EH (cell line): Measurements from ENCODE around the gene ERICH6.

Experiments
- DNase-seq: peaks from one replicate; pipeline ENCODE4 v3.0.0-alpha.2; 2015; ENCODE audit warnings: low read depth

ERICH6 gene

DNA sequence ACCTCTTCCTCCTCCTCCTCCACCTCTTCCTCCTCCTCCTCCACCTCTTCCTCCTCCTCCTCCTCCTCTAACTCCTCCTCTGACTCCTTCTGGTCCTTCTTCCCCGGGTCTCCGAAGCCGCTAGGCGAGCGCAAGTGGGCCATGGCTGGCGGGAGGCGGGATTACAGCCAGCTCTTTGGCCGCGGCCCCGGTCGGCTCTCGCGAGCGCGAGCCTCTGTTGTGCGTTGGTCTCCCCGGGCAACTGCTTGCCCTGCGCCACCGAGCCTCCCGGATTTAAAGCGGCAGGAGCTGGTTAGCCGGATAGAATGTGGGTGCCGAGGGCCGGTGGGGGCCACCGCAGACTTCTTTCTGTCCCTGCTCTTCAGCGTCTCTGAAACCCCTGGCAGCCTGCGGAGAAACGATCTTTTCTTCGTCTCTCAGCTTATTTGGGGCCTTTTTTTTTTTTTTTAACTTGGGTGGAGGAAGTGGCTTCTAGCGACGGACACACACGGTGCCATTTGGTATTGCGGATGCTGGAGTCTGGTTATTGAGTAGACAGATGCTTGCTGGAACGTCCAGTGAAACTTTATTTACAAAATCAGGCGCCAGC is at the start of gene ERICH6:
TSS of gene ERICH6 (minus strand) at position 165 of the 589 bp plus-strand sequence. CDS start at position 143, 22 bp downstream.
- peak; percentile 92 for DNase-seq

DNA sequence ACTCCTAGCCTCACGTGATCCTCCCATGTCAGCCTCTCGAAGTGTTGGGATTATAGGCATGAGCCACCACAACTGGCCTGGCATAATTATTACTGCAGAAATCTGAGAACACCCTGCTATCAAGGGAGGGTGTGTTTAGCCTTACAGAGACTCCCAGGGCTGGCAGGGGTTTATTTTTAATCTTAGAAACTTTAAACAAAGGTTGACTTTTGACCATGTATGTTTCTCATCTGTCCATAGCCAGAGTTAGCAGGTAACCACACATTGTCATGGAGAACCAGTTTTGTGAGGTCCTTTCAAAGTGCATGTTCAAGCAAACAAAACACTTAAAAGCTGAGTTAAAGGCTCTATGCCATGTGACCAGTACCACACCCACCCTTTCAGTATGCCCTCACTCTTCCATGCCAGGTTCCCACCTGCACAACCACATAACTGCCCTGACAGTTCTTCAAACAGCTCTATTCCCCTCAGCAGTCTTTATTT is 48.1 kb upstream of the ERICH6 start:
- DNase-seq, result no peak

DNA sequence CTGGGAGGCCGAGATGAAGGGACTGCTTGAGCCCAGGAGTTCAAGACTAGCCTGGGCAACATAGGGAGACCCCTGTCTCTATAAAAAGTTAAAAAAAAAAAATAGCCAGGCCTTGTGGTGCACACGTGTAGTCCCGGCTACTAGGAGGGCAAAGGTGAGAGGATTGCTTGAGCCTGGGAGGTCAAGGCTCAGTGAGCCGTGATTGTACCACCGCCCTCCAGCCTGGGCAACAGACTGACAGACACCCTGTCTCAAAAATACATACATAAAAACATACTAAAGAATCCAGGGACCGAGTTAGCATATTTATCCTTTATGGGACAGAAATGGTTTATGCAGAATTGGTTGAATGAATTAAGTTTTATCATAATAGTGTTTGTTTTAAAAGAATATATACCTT is 45.5 kb upstream of the ERICH6 start:
- no peak for DNase-seq

DNA sequence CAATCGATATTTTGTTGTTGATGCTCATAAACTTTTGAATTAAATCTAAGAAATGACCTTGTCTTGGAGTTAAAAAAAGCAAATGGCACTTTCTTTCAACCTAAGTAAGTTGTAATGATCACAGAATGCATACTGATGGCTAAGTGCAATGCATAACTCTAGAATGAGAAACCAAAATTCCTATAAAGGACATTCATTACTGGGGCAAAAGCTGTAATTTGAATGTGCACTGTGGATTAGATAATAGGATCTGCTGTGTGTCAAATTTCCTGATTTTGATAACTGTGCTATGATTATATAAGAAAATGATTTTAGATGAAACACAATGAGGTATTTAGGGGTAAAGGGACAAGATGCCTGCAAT is 44.9 kb upstream of the ERICH6 start:
- peak; percentile 48 for DNase-seq

DNA sequence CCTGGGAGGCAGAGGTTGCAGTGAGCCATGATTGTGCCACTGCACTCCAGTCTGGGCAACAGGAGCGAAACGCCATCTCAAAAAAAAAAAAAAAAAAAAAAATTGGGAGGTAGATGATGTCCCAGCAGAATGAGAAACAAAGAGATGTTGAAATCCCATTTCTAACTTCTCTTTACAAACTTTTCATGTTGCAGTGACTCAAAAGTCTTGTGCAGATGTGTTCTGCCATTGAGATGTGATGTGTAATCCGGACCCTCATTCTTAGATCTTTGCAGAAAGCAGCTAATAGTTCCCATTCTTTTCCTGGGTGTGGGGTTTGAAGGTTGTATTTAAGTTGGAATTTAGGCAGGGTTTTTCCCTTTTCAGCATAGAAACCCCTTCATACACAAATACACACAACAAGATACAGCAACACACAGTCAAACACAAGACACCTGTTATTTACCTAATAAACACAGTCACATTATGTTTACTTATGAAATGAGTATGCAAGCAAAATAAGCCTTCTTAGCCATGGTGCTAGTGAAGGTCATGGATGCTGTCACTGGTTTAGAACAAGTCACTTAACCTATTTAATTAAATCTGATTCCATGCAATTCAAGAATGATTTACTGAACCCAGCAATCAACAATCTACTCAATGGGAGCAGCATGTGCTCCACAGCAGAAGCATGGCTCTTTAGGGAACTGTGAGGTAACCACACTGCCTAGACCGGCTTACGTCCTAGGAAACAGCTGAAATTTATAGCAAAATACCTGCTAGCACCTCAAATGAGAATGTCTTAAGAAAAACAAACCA is 44.4 kb upstream of the ERICH6 start:
- DNase-seq, result no peak

DNA sequence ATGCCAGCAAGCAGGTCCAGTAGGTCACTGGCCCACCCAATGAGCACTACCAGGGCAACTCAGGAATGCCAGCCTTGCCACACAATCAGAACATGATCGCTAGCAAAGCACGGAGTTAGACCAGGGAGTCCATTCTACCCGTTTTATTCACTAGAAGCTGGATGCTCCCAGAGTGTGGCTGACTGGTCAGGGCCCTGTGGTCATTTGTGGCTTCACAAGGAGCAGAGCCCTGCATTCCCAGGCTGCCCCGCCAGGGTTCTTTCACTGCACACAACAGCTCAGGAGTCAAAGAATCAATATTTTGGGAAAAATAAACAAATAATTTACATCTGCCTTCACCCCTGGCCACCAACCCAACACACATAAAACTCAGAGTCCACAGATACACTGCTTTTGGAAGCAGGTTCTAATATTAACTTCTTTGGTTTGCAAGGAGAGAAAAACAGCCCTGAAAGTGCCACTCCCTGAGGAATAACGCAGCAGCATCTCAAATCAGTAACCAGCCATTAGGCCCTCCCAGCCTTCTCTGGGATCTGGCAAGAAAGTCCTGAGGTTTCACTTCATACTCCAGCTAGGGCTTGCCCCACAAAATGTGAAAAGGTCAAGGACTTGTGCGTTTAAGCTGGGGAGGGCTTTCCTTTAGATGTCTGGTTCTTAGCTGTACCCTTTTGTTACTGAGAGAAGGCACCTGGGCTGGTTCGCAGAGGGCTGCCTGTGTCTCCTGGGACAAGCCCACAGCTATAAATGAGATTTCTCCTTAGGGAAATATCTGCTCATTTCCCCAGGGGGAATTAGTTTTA is 43.3 kb upstream of the ERICH6 start:
- no peak for DNase-seq

DNA sequence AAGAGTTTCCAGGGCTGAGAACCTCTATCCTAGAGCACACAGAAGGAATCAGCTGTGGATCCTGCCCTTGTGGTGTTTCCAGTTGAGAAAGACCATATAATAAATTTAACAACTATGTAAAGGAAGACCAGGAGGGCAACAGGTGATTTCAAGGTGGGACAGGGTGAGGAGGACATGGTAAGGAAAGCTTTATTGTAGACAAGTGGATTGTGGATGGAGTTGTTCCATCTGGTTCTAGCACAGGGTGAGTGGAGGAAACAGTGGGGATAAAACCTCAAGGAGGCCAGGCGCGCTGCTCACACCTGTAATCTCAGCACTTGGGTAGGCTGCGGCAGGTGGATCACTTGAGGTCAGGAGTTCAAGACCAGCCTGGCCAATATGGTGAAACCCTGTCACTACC is 42.1 kb upstream of the ERICH6 start:
- DNase-seq, result no peak

DNA sequence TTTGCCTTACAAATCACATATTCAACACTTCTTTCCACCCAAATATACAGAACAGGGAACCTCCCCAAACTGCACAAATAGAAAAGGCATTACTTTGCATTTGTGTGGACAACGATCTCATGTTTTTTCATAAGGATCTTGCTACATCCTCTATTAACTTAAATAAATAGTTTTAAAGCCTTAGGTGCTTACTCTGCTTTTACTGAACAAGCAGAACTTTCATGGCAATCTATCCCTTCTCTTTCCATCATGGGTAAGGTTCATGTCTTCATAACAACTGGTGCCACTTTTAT is 41.1 kb upstream of the ERICH6 start:
- no peak for DNase-seq

DNA sequence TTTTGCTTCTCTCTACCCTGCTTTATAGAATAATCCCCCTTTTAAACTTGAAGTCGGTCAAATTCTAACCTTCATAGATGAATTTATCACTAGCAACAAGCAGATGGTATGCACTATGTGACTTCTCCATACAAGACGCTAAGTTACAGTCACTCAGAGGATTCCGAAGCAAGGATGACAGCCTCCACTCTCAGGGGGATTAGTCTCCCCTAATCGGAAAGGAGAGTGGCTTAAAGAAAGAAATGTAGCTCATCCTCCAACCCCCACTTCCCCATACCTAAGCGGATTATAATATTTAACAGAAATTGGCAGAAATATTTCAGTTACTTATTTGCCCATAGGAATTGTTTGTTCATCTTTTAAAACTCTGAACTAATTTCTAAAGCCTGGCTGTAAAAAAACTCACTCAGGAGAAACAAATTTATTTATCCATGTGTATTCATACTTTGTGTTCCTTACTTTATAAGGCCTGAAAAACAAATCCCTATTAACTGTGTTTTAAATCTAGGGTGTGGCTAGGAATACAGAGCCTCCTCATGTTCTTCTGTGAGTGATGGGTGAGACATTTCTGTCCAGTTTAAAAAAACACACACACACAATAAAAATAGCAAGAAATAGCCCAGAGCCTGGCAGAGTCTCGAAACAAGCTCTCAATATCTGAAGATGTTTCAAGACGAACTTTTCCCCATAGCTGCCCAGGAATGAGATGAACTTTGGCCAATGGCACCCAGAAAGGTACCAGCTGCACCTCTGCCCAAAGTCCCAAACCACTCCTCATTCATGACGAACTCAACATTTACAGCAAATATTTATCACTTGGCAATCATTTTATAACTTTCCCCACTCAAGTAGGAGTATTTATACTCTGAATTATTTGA is 40.6 kb upstream of the ERICH6 start:
- no peak for DNase-seq

DNA sequence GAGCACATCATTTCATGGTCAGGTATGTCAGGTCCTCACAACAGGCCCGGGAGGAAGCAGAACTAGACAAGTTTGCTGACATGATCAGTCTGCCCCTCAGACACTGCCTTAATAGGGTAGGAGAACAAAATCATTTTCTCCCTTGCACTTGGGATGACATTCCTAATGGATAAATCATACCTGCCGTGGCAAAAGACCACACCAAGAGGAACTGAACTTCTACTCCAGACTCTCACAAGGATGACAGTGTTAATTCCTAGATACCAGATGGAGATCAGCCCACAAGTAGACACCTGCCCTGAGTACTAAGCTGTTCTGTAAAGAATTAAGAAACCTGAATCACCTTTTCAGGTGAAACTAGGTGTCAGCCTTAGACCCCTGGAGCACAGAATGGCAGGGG is 39.8 kb upstream of the ERICH6 start:
- peak; percentile 81 for DNase-seq

DNA sequence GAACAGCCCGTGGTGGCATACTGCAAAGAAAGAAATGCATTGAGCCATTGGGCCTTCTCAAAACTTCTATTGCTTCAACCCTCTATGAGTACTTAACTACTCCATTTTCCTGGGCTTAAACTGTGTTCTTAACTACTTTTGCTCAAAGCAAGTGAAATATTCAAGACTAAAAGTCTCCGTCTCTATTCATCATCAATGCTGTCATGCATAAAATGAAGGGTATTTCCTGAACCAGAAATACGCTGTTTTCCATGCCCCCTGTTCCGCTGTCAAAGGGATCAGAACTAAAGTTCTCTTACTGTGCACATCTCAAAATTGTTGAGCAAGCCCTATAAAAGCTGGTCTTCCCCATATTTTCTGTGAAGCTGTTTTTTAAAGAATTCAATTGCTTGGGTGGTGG is 39.0 kb upstream of the ERICH6 start:
- no peak for DNase-seq

DNA sequence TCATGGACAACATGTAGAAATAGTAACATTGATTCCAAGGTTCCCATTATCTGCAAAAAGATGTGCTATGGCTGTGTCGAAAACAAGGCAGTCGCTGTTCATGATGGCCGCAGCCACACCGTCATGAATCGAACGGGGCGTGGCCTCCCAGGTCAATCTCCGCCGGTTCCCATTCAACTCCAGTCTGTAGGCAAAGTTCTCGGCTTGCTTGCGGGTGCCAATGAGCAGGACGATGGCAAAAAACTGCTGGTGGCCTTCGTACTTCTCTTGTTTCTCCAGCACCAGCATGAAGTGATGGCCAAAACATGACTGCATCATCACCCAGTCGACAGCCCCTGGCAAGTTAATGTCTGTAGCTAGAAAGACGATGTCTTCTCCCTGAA is 38.4 kb upstream of the ERICH6 start:
- no peak for DNase-seq

DNA sequence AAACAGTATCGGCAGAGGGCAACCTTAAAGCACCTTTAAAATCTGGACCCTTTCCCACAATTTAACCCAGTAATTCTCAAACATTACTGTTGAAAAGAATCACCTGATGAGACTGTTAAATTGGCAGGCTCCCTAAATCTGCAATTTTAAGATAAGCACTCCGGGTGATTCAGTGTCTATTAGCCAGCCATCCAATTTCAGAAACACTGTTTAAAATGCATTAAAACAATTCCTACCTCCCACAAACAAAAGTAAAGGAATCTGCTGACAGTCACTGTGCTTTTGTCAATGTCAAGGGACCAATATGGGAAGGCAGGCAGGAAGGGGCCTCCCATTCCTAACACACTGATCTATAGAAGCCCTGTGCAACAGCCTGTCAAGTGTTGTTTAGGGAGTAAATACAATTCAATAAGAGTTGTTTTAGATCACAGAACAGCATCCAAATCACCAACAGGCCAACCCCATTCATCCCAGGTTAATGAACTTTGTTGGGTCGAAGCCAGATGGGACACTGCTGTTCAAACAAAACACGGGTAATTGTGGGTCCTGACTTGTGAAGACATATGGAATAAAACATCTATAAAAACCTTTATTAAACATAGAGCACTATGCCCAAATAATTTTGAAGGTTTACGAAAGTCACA is 37.9 kb upstream of the ERICH6 start:
- DNase-seq, result no peak

DNA sequence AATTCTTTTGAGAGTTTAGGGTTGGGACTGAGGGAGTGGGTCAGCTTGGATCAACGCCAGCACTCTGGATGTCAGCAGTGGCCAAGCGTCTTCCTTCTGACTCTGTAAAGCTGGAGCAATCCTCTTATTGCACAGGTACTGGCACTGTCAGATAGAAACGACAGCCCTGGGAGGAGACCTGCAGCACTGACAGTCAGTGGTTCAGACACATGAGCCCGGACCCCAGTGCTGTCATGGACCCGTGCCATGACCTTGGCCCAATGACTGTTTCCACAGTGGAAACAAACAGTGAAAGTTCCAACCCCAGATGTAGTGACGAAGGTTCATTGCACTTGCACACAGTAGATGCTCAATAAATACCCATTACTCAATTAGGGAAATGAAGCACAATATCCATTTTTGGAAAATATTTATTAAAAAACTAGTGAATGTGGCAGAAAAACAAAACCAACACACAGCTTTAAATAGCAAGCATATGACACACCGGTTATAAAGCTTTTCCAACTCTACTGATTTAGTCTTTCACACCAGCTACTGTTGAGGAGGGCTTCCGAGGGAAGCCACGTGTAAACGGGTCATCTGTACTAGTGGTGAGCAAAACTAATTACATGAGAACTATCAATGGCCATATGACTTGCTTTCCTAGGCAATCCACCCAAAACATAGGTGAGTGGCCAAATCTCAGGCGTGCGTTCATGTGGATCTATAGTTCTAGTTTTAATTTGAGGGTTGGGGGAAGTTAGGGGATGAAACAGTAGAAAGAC is 37.2 kb upstream of the ERICH6 start:
- DNase-seq, result no peak

DNA sequence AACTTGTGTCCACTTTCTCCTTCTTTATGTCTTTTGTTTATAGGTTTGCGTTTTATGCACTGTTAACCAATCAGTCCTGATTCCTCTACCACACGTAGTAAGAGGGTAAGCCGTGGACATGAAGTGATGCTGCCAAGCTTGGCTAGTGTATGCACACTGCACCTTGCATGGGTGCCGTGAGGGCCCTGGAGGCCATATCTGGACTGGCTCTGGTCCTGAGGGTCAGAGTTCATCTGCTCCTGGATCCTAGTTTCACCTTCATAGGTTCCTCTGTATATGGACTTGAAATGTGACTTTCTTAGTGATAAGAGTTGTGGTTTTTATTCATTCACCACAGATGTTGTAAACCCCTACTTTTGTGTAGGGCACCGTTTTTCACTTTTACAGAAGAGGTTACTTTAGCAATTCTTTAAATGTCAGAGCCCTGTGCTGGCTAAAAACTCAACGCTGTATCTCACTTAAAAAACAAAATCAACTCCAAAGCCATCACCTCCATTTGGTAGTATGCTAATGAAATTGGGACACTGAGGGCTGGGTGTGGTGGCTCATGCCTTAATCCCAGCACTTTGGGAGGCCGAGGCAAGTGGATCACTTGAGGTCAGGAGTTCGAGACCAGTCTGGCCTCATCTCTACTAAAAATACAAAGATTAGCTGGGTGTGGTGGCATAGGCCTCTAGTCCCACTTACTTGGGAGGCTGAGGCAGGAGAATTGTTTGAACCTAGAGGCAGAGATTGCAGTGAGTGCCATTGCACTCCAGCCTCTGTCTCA is 36.3 kb upstream of the ERICH6 start:
- DNase-seq, result no peak

DNA sequence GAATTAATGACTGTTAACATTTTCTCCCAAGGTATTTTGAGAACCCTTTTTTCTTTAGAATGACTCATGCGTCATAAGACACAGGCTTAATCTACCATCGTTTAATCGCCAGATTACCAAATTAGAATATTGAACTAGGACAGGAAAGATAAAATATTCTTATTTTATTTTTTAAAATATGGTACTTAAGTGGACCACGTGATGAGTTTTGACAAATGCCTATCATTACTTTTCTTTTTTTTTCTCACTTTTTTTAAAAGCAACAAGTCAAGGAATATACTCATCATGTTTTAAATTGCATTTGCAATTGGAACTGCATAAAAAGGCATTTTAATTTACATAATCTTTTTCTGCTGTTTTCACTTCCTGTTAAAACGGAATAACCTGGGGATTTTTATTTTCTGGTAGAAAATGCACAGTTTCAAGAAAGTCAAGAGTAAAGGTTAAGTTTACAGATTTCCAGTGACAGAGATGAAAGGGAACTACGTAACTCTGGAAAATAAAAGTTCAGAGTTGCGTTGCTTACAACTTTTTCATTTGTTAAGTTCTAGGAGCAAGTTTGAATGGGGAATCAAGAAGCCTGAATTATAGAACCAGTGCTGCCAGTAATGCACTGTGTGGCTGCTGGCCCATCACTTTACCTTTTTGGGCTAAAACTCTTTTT is 35.6 kb upstream of the ERICH6 start:
- DNase-seq, result no peak

DNA sequence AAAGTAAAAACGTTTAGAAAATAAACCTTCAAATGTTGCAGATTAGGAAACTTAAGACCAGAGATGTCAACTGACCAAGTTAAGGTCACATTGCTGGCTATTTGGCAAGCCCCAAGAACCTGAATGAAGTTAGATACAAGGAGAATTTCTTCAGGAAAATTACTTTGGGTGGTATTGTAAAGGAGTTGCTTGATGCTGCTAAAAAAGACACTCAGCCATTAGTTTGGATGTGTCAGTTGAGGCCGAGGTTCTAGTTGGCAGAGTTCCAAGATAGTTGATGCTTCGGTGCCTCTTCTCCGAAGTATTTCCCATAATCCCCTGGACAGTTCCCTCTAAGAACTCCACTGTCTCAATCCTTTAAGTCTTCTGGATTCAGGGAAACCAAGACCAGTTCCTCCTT is 35.0 kb upstream of the ERICH6 start:
- DNase-seq, result no peak

DNA sequence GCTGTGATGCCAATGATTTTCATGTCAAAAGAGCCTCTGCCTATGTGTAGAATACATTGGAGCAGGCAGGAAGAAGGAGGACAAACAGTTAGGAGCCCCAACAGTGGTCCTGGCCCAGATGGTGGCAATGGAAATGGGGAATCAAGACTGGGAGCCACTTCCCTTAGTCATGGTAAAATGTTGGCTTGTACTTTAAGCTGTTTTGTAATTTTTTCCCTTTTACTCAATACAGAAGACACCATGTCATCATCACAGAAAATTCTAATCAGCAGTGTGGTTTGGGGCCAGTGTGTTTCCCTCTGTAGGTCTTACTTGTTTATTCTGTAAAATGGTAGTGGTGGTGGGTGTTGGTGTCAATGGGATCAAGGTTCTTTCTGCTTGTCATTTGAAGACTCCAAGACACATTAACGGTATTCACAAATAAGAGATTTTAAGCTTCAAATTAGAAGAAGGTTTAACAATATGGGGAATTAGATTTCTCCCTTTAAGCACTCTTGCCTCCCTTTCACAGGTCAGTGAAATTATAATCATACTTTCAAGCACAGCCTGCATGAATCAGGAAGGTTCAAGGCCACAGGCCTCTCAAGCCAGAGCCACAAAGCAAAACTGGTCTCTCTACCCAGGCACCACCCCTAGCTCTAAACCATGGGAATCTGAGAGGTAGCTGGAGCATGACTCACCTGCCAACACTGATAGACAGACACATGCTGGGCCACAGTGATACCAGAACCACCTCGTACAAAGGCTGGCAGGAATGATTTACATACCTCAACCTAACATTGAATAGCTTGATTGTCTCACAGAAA is 34.4 kb upstream of the ERICH6 start:
- peak; percentile 33 for DNase-seq
